Endodermal cell (in vitro differentiated cells): ENCODE measurements around the gene ZNF280A. TPM values are rescaled to one million over a fixed set of nuclear protein-coding genes. Genes with fewer than 3 reads are reported as not detected.

Experiments used
- DNase-seq: peaks from one replicate; pipeline ENCODE4 v3.0.0-alpha.2; 2017
- H3K27ac ChIP-seq: 2 replicates; pipeline ENCODE4 v1.5.1; 2013; ENCODE audit warnings: mild to moderate bottlenecking, low read depth, low read length, moderate library complexity
- H3K27me3 ChIP-seq: 2 replicates; pipeline ENCODE4 v1.6.1; 2013; ENCODE audit warnings: mild to moderate bottlenecking, low read length, moderate library complexity; ENCODE audit not compliant: insufficient read depth, control insufficient read depth, poor library complexity, severe bottlenecking
- H3K36me3 ChIP-seq: 2 replicates; pipeline ENCODE4 v1.7.0; 2013; ENCODE audit warnings: mild to moderate bottlenecking, low read length, moderate library complexity; ENCODE audit not compliant: control insufficient read depth, insufficient read depth
- H3K4me1 ChIP-seq: one replicate; pipeline ENCODE4 v1.7.0; 2013; ENCODE audit warnings: low read length; ENCODE audit not compliant: control insufficient read depth, insufficient read depth
- H3K4me3 ChIP-seq: 2 replicates; pipeline ENCODE4 v1.5.1; 2013; ENCODE audit warnings: mild to moderate bottlenecking, low read length, moderate library complexity
- H3K9ac ChIP-seq: 2 replicates; pipeline ENCODE4 v1.6.1; 2013; ENCODE audit warnings: mild to moderate bottlenecking, low read length, moderate library complexity; ENCODE audit not compliant: poor library complexity, severe bottlenecking; ENCODE audit errors: extremely low read depth
- H3K9me3 ChIP-seq: 2 replicates; pipeline ENCODE4 v1.6.1; 2013; ENCODE audit warnings: mild to moderate bottlenecking, low read length, moderate library complexity; ENCODE audit not compliant: control insufficient read depth
- H3K27ac Mint-ChIP-seq: 2 replicates; pipeline ENCODE4 v1.8.0; 2020; ENCODE audit warnings: mixed read lengths
- H3K27me3 Mint-ChIP-seq: 2 replicates; pipeline ENCODE4 v1.8.0; 2021; ENCODE audit warnings: mild to moderate bottlenecking, mixed read lengths; ENCODE audit not compliant: insufficient read depth
- H3K36me3 Mint-ChIP-seq: 2 replicates; pipeline ENCODE4 v1.8.0; 2020; ENCODE audit warnings: low read depth, mixed read lengths
- H3K4me1 Mint-ChIP-seq: 2 replicates; pipeline ENCODE4 v1.8.0; 2020; ENCODE audit warnings: mixed read lengths
- H3K4me3 Mint-ChIP-seq: 2 replicates; pipeline ENCODE4 v1.8.0; 2020; ENCODE audit warnings: mild to moderate bottlenecking, moderate library complexity, mixed read lengths
- H3K9me3 Mint-ChIP-seq: 2 replicates; pipeline ENCODE4 v1.8.0; 2020; ENCODE audit warnings: mild to moderate bottlenecking, mixed read lengths
- CTCF ChIP-seq: fragments of 200-600 bp; sonication (generic); conservative IDR thresholded peaks from 2 replicates; pipeline ENCODE4 v1.5.0; 2021; ENCODE audit warnings: antibody characterized with exemption, mild to moderate bottlenecking
- WGBS, 2 experiments: methylation state at CpG; one replicate each; pipeline versions ENCODE4 v1.1.5 to v1.1.7; 2013; ENCODE audit warnings: missing lambda C conversion rate in 2 of 2, mixed read lengths in 1 of 2; ENCODE audit not compliant: insufficient coverage in 1 of 2, insufficient read length in 1 of 2; 5-methylcytosine and 5-hydroxymethylcytosine counted together
- long read RNA-seq, 4 experiments: library from polyadenylated mRNA in 2 of 4; library from RNA in 1 of 4; library from capped mRNA in 1 of 4; stranded (forward) in 3 of 4; unstranded in 1 of 4; transcript quantifications; one replicate each; pipeline ENCODE4 v2.0.0, GENCODE V29; 2020 to 2021; ENCODE audit warnings: inconsistent platforms in 1 of 4
- polyA plus RNA-seq, 2 experiments: library from polyadenylated mRNA; stranded (reverse); fragments of 50-300 nt; gene quantifications; one replicate each; pipeline ENCODE4 v1.2.3, GENCODE V29; 2013
- total RNA-seq, 2 donors: library from RNA; stranded (reverse); fragmentation: NEBNext Ultra II Directional in 1 of 2; extraction: Animal tissue kit (Norgen Biotek cat#: 25700) in 1 of 2; gene quantifications; 2 replicates in 1 of 2; 3 replicates in 1 of 2; pipeline ENCODE4 v1.2.1, GENCODE V29; 2021

The ZNF280A gene, protein sequence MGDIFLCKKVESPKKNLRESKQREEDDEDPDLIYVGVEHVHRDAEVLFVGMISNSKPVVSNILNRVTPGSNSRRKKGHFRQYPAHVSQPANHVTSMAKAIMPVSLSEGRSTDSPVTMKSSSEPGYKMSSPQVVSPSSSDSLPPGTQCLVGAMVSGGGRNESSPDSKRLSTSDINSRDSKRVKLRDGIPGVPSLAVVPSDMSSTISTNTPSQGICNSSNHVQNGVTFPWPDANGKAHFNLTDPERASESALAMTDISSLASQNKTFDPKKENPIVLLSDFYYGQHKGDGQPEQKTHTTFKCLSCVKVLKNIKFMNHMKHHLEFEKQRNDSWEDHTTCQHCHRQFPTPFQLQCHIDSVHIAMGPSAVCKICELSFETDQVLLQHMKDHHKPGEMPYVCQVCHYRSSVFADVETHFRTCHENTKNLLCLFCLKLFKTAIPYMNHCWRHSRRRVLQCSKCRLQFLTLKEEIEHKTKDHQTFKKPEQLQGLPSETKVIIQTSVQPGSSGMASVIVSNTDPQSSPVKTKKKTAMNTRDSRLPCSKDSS
- 1 to 10 TPM in 1 of 2 donors, under 1 TPM in 1; 0.55 to 2.1 TPM for total RNA-seq
- 1.6 TPM for polyA plus RNA-seq (2013, experiment 1 of 2)
- 0.95 TPM for polyA plus RNA-seq (2013, experiment 2 of 2)
- long read RNA-seq, experiment 1, partial matches to known transcripts = 1 of 2 reads
- long read RNA-seq, experiment 1, other reads (novel, unspliced or antisense) = 0 of 2 reads
- long read RNA-seq, experiment 2, partial matches to known transcripts = 0 of 6 reads
- long read RNA-seq, experiment 2, other reads (novel, unspliced or antisense) = 3 of 6 reads
- long read RNA-seq, experiment 3, transcript ZNF280A-201 (2 exons, 2,148 nt) = major isoform, 5 of 6 reads
- long read RNA-seq, experiment 3, partial matches to known transcripts = 0 of 6 reads
- long read RNA-seq, experiment 3, other reads (novel, unspliced or antisense) = 1 of 6 reads
- long read RNA-seq, experiment 4, partial matches to known transcripts = 0 of 7 reads
- long read RNA-seq, experiment 4, other reads (novel, unspliced or antisense) = 3 of 7 reads

DNA sequence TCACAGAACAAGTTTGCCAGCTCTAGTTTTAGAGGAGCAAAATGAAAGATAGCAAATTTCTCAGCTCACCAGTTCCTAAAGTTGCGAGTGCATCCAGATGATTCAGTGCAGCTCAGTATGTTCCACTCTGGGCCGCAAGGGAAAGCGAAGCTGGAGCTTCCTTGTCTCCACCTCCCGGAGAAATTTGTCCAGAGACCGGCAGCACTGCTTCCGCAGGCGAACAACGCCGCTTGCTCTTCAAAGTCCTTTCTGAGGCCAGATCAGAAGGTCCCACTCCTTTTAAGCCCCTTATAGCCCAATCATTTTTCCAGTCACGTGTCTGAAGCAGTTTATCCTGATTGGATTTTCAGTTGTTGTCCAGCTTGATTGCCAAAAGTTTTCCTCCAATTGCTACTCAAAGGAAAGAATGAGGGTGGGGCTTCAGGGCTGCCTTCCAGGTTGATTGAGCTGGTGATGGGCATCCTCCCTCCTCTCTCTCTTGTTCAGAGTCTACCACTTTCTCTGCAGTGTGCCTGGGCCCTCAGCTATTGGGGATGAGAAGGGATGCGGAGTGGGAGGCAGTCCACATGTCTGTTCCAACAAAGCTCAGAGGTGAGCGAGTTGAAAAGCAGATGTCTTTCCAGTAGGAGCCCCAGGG, at the start of gene ZNF280A:
Gene ZNF280A, minus strand, starts transcription at position 251 of the 637 bp plus-strand sequence. CDS start 4,640 bp downstream, outside the sequence.
- H3K9me3 Mint-ChIP-seq = peaks cover 3% of the 10 kb centered on the region
- 78 to 80% methylated on average over 10 to 12 of the region's 12 CpGs for WGBS, 2 experiments

GRCh38 chr22:22569218-22569617, 49.1 kb upstream of the ZNF280A start:
- DNase-seq = peak; percentile 12
- Histone ChIP-seq H3K9ac (no peak overlapping the region), H3K4me1 (peaks cover 7% of the 10 kb centered on the region), H3K9me3 (no peaks in the 10 kb centered on the region), H3K27ac (no peak overlapping the region), H3K27me3 (peaks cover 56% of the 10 kb centered on the region), H3K4me3 (no peak overlapping the region), H3K36me3 (no peaks in the 10 kb centered on the region)
- peaks cover 1% of the 10 kb centered on the region for H3K9me3 Mint-ChIP-seq
- H3K4me3 Mint-ChIP-seq = no peak overlapping the region
- TF ChIP-seq CTCF = no peak
- H3K36me3 Mint-ChIP-seq = no peaks in the 10 kb centered on the region
- peaks cover 99% of the 10 kb centered on the region for H3K27me3 Mint-ChIP-seq
- 79 to 95% methylated on average over 5 of the region's 5 CpGs for WGBS, 2 experiments
- H3K27ac Mint-ChIP-seq = no peak overlapping the region
- peaks cover 7% of the 10 kb centered on the region for H3K4me1 Mint-ChIP-seq

More for the DNA sequence above, at the start of gene ZNF280A:
- no peaks in the 10 kb centered on the region for H3K36me3 Mint-ChIP-seq
- H3K4me3 ChIP-seq = peak within 1 kb of the TSS; percentile 74
- TF ChIP-seq CTCF = peak; percentile 35
- H3K27me3 ChIP-seq = peaks cover 8% of the 10 kb centered on the region
- H3K4me1 ChIP-seq = no peaks in the 10 kb centered on the region
- peak; percentile 55 for DNase-seq
- H3K4me3 Mint-ChIP-seq = peak within 1 kb of the TSS; percentile 38
- H3K27me3 Mint-ChIP-seq = peaks cover 56% of the 10 kb centered on the region
- no peak within 1 kb of the TSS for H3K27ac Mint-ChIP-seq
- peaks cover 14% of the 10 kb centered on the region for H3K4me1 Mint-ChIP-seq
- H3K36me3 ChIP-seq = no peaks in the 10 kb centered on the region
- no peaks in the 10 kb centered on the region for H3K9me3 ChIP-seq
- H3K27ac ChIP-seq = no peak within 1 kb of the TSS
- peak within 1 kb of the TSS; percentile 17 for H3K9ac ChIP-seq

DNA sequence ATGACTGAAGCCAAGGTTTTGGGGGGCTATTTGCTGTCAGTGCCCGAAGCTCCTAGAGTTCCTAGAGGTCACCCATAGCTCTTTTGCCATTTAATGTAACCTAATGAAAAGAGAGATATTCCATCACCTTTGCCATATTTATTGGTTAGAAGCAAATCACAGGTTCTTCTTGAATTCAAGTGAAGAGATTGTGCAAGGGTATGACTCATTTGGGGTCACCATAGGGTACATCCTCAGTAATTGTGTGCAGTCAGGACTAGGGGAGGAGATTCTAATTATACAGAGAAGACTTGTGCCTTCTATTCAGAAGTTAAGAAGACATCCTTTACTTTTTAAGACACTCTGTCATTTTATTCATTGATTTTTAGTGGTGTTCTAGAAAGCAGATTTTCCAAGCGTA, 45.9 kb upstream of the ZNF280A start:
- 86 to 100% methylated on average over 1 of the region's 2 CpGs for whole genome bisulfite sequencing, 2 experiments
- peaks cover 50% of the 10 kb centered on the region for H3K27me3 ChIP-seq
- Mint-ChIP-seq H3K36me3 (no peaks in the 10 kb centered on the region), H3K4me1 (no peaks in the 10 kb centered on the region), H3K4me3 (no peak overlapping the region), H3K27ac (no peak overlapping the region), H3K9me3 (peaks cover 1% of the 10 kb centered on the region), H3K27me3 (peaks cover 94% of the 10 kb centered on the region)
- no peaks in the 10 kb centered on the region for H3K36me3 ChIP-seq
- H3K4me1 ChIP-seq = no peaks in the 10 kb centered on the region
- no peaks in the 10 kb centered on the region for H3K9me3 ChIP-seq
- no peak for DNase-seq
- H3K9ac ChIP-seq = no peak overlapping the region
- H3K27ac ChIP-seq = no peak overlapping the region
- no peak overlapping the region for H3K4me3 ChIP-seq
- no peak for TF ChIP-seq CTCF
